Endodermal cell (in vitro differentiated cells): ENCODE data around the gene FAM20A. TPM values are rescaled to one million over a fixed set of nuclear protein-coding genes. Genes with fewer than 3 reads are reported as not detected.

ENCODE experiments used
- DNase-seq: peaks from one replicate; pipeline ENCODE4 v3.0.0-alpha.2; 2017
- H3K27ac ChIP-seq: 2 replicates; pipeline ENCODE4 v1.5.1; 2013; ENCODE audit warnings: mild to moderate bottlenecking, low read depth, low read length, moderate library complexity
- H3K27me3 ChIP-seq: 2 replicates; pipeline ENCODE4 v1.6.1; 2013; ENCODE audit warnings: mild to moderate bottlenecking, low read length, moderate library complexity; ENCODE audit not compliant: insufficient read depth, control insufficient read depth, poor library complexity, severe bottlenecking
- H3K36me3 ChIP-seq: 2 replicates; pipeline ENCODE4 v1.7.0; 2013; ENCODE audit warnings: mild to moderate bottlenecking, low read length, moderate library complexity; ENCODE audit not compliant: control insufficient read depth, insufficient read depth
- H3K4me1 ChIP-seq: one replicate; pipeline ENCODE4 v1.7.0; 2013; ENCODE audit warnings: low read length; ENCODE audit not compliant: control insufficient read depth, insufficient read depth
- H3K4me3 ChIP-seq: 2 replicates; pipeline ENCODE4 v1.5.1; 2013; ENCODE audit warnings: mild to moderate bottlenecking, low read length, moderate library complexity
- H3K9ac ChIP-seq: 2 replicates; pipeline ENCODE4 v1.6.1; 2013; ENCODE audit warnings: mild to moderate bottlenecking, low read length, moderate library complexity; ENCODE audit not compliant: poor library complexity, severe bottlenecking; ENCODE audit errors: extremely low read depth
- H3K9me3 ChIP-seq: 2 replicates; pipeline ENCODE4 v1.6.1; 2013; ENCODE audit warnings: mild to moderate bottlenecking, low read length, moderate library complexity; ENCODE audit not compliant: control insufficient read depth
- H3K27ac Mint-ChIP-seq: 2 replicates; pipeline ENCODE4 v1.8.0; 2020; ENCODE audit warnings: mixed read lengths
- H3K27me3 Mint-ChIP-seq: 2 replicates; pipeline ENCODE4 v1.8.0; 2021; ENCODE audit warnings: mild to moderate bottlenecking, mixed read lengths; ENCODE audit not compliant: insufficient read depth
- H3K36me3 Mint-ChIP-seq: 2 replicates; pipeline ENCODE4 v1.8.0; 2020; ENCODE audit warnings: low read depth, mixed read lengths
- H3K4me1 Mint-ChIP-seq: 2 replicates; pipeline ENCODE4 v1.8.0; 2020; ENCODE audit warnings: mixed read lengths
- H3K4me3 Mint-ChIP-seq: 2 replicates; pipeline ENCODE4 v1.8.0; 2020; ENCODE audit warnings: mild to moderate bottlenecking, moderate library complexity, mixed read lengths
- H3K9me3 Mint-ChIP-seq: 2 replicates; pipeline ENCODE4 v1.8.0; 2020; ENCODE audit warnings: mild to moderate bottlenecking, mixed read lengths
- WGBS, 2 experiments: methylation state at CpG; one replicate each; pipeline versions ENCODE4 v1.1.5 to v1.1.7; 2013; ENCODE audit warnings: missing lambda C conversion rate in 2 of 2, mixed read lengths in 1 of 2; ENCODE audit not compliant: insufficient coverage in 1 of 2, insufficient read length in 1 of 2; 5-methylcytosine and 5-hydroxymethylcytosine counted together
- total RNA-seq, 2 donors: library from RNA; stranded (reverse); fragmentation: NEBNext Ultra II Directional in 1 of 2; extraction: Animal tissue kit (Norgen Biotek cat#: 25700) in 1 of 2; gene quantifications; 2 replicates in 1 of 2; 3 replicates in 1 of 2; pipeline ENCODE4 v1.2.1, GENCODE V29; 2021
- TF ChIP-seq, protein P1 (sequence below): fragments of 200-600 bp; sonication (generic); conservative IDR thresholded peaks from 2 replicates; pipeline ENCODE4 v1.5.0; 2021; ENCODE audit warnings: antibody characterized with exemption, mild to moderate bottlenecking

Gene FAM20A
- total RNA-seq, 2 donors from 2014 or later = 58.7 to 74.3 TPM

DNA sequence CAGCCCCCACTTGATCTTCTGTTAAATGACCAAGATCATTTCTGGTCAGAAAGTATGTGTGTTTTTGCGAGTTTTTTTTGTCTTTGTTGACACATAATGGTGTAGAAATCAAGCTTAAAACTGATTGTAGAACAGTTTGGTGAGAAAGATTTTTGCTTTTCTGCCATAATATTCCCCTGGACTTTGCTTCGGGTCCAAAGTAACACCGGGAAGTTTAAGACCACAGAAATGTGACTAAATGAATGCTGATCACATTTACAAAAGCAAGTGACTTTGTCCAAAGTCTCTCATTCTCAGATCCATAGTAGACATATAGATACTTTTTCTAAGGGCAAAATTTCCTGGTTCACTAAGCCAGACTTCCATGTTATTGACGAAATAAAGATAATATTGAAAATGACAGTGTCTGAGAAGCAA, 2.6 kb downstream of the FAM20A start:
- DNase-seq = no peak
- peak overlapping the region; percentile 89 for H3K4me3 ChIP-seq
- TF ChIP-seq, protein P1, sequence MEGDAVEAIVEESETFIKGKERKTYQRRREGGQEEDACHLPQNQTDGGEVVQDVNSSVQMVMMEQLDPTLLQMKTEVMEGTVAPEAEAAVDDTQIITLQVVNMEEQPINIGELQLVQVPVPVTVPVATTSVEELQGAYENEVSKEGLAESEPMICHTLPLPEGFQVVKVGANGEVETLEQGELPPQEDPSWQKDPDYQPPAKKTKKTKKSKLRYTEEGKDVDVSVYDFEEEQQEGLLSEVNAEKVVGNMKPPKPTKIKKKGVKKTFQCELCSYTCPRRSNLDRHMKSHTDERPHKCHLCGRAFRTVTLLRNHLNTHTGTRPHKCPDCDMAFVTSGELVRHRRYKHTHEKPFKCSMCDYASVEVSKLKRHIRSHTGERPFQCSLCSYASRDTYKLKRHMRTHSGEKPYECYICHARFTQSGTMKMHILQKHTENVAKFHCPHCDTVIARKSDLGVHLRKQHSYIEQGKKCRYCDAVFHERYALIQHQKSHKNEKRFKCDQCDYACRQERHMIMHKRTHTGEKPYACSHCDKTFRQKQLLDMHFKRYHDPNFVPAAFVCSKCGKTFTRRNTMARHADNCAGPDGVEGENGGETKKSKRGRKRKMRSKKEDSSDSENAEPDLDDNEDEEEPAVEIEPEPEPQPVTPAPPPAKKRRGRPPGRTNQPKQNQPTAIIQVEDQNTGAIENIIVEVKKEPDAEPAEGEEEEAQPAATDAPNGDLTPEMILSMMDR = no peak
- 76 to 93% methylated on average over 4 of the region's 4 CpGs for WGBS, 2 experiments
- no peak overlapping the region for H3K27ac Mint-ChIP-seq
- H3K9me3 Mint-ChIP-seq = no peaks in the 10 kb centered on the region
- peaks cover 35% of the 10 kb centered on the region for H3K4me1 Mint-ChIP-seq
- H3K27me3 Mint-ChIP-seq = peaks cover 31% of the 10 kb centered on the region
- peak overlapping the region; percentile 92 for H3K4me3 Mint-ChIP-seq
- no peak overlapping the region for H3K27ac ChIP-seq
- peaks cover 45% of the 10 kb centered on the region for H3K36me3 Mint-ChIP-seq
- H3K4me1 ChIP-seq = peaks cover 5% of the 10 kb centered on the region
- H3K27me3 ChIP-seq = peaks cover 5% of the 10 kb centered on the region
- H3K9me3 ChIP-seq = no peaks in the 10 kb centered on the region
- peak overlapping the region; percentile 73 for H3K9ac ChIP-seq
- H3K36me3 ChIP-seq = peaks cover 46% of the 10 kb centered on the region

DNA sequence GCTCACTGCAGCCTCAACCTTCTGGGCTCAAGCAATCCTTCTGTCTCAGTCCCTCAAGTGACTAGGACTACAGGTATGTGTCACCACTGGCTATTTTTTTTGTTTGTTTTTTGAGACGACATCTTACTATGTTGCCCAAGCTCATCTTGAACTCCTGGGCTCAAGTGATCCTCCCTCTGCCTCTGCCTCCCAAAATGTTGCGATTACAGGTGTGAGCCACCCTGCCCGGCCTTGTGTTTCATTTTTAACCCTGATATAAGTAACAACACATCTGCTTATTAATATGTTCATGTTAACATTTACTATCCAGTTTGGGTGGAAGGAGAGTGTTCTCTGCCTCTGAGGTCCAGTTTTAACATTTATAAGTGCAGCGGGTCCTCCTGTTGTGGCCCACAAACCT, 3.1 kb downstream of the FAM20A start:
- H3K4me3 ChIP-seq = peak overlapping the region; percentile 89
- H3K4me1 ChIP-seq = peaks cover 5% of the 10 kb centered on the region
- TF ChIP-seq, protein P1 = no peak
- peaks cover 49% of the 10 kb centered on the region for H3K36me3 Mint-ChIP-seq
- 81 to 93% methylated on average over 2 to 4 of the region's 4 CpGs for WGBS, 2 experiments
- H3K36me3 ChIP-seq = peaks cover 51% of the 10 kb centered on the region
- peak overlapping the region; percentile 73 for H3K9ac ChIP-seq
- no peak overlapping the region for H3K27ac ChIP-seq
- H3K27me3 Mint-ChIP-seq = peaks cover 29% of the 10 kb centered on the region
- DNase-seq = no peak
- H3K27ac Mint-ChIP-seq = no peak overlapping the region
- H3K9me3 ChIP-seq = peaks cover 2% of the 10 kb centered on the region
- H3K4me1 Mint-ChIP-seq = peaks cover 32% of the 10 kb centered on the region
- peak overlapping the region; percentile 92 for H3K4me3 Mint-ChIP-seq
- H3K9me3 Mint-ChIP-seq = no peaks in the 10 kb centered on the region
- peaks cover 5% of the 10 kb centered on the region for H3K27me3 ChIP-seq

DNA sequence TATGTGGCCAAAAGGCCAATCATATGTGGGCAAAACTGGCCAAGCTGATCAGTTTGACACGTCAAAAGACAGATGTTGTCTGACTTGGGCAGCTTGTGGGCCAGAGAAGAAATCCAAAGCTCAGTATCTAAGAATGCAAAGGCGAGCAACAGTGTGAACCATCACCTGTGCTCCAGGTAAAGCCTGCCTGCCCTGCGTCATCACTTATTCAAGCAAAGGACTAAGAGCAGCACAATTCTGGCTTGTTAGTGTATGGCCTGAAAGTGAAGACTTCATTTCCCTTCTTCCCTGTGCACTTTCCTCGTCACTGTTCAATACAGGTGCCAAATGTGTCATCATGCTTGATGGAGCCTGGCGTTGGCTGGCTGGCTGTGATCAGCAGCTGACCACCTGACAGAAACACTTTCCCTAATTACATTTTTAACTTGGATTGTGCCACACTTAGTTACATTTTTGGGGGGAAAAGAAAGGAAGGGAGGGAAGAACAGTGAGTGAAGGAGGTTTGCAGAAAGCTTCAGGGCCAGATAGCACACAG, 4.7 kb downstream of the FAM20A start:
- Mint-ChIP-seq H3K9me3 (peaks cover 3% of the 10 kb centered on the region), H3K4me1 (peaks cover 30% of the 10 kb centered on the region), H3K4me3 (peak overlapping the region; percentile 92), H3K27ac (no peak overlapping the region), H3K27me3 (peaks cover 14% of the 10 kb centered on the region), H3K36me3 (peaks cover 61% of the 10 kb centered on the region)
- no peaks in the 10 kb centered on the region for H3K27me3 ChIP-seq
- no peak overlapping the region for H3K9ac ChIP-seq
- 96 to 100% methylated on average over 3 to 5 of the region's 5 CpGs for WGBS, 2 experiments
- H3K4me1 ChIP-seq = peaks cover 5% of the 10 kb centered on the region
- TF ChIP-seq, protein P1 = no peak
- no peak overlapping the region for H3K27ac ChIP-seq
- H3K36me3 ChIP-seq = peaks cover 67% of the 10 kb centered on the region
- DNase-seq = no peak
- peaks cover 17% of the 10 kb centered on the region for H3K9me3 ChIP-seq
- peak overlapping the region; percentile 52 for H3K4me3 ChIP-seq
